Vagina (tissue), 2 donors: ENCODE data around the gene ISOC2.
A peak's percentile ranks its signal among the peaks of the same experiment; 100 is the strongest.

ENCODE experiments used
- CTCF ChIP-seq, 3 experiments: fragments of 450-650 bp in 2 of 3; fragments of 200-600 bp in 1 of 3; sonication (generic) in 1 of 3; IDR thresholded peaks; one replicate each; pipeline ENCODE4 v1.5.1; 2017 to 2019; ENCODE audit warnings: antibody characterized with exemption in 3 of 3, mild to moderate bottlenecking in 2 of 3, moderate library complexity in 2 of 3
- POLR2A ChIP-seq, 2 donors: fragments of 450-650 bp; IDR thresholded peaks; one replicate each; pipeline ENCODE4 v1.6.1; 2017; ENCODE audit warnings: antibody characterized with exemption in 2 of 2, mild to moderate bottlenecking in 2 of 2, moderate library complexity in 2 of 2
- POLR2AphosphoS5 ChIP-seq, 2 donors: sonication (generic); formaldehyde crosslinking; IDR thresholded peaks; one replicate each; pipeline ENCODE4 v1.9.0; 2017; ENCODE audit warnings: antibody characterized with exemption in 2 of 2, mild to moderate bottlenecking in 2 of 2, low read depth in 1 of 2; ENCODE audit not compliant: insufficient read depth in 1 of 2

GRCh38 chr19:55408533-55408872 lies 52.9 kb downstream of the ISOC2 start:
- TF ChIP-seq POLR2A (IDR thresholded peaks at IDR 0.05) (no peak), CTCF (IDR thresholded peaks at IDR 0.05) (peak in 1 of 3 experiments; percentile 4), POLR2AphosphoS5 (IDR thresholded peaks at IDR 0.05; ENCODE audit: insufficient read depth in 1 of 2, low read depth in 1 of 2) (no peak)
